ENCODE measurements around the gene C10orf67. TPM values are rescaled to one million over a fixed set of nuclear protein-coding genes. Genes with fewer than 3 reads are reported as not detected.

The C10orf67 gene
- total and polyA plus RNA-seq, 2 of the 8 experiments (the other 6 are each of a cell fraction or from before 2014, with no cell fraction given): 0.05 to 0.11 TPM

DNA sequence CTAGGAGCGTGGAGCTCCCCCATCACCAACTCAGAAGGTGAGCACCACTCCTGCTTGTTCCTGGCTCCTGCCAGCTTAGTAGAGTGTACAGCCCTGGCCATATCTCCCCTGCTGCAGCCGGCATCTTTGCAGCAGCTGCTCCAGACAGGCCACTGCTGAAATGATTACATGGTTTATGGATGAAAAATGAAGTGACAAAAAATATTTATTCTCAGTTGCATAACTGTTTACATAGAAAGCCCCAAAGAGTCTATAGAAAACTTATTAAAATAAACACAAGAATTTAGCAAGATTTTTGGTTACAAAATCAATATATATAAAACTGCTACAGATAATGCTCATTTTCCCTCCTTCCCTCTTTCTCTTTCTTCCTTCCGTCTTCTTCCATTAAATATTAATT lies 27.2 kb downstream of the C10orf67 start:
- Histone ChIP-seq H3K27me3 (replicated peaks in 1 of 4; ENCODE audit: control insufficient read depth in 3 of 4, extremely low read depth in 1 of 4, insufficient read depth in 3 of 4, low read length in 3 of 4) (no peaks in the 10 kb centered on the region), H3K79me2 (ENCODE audit: control insufficient read depth in 1 of 2, insufficient read depth in 2 of 2, low read length in 2 of 2) (no peaks in the 10 kb centered on the region), H3K4me1 (replicated peaks in 1 of 4; ENCODE audit: control insufficient read depth in 3 of 4, insufficient read depth in 4 of 4, low read length in 3 of 4) (no peaks in the 10 kb centered on the region), H3K79me1 (ENCODE audit: low read depth, low read length) (no peaks in the 10 kb centered on the region), H3K36me3 (ENCODE audit: control insufficient read depth in 2 of 4, insufficient read depth in 4 of 4, low read length in 3 of 4) (no peaks in the 10 kb centered on the region), H2BK15ac (ENCODE audit: low read length) (no peak overlapping the region), H3K9ac (replicated peaks in 1 of 4; ENCODE audit: extremely low read depth in 1 of 4, low read depth in 3 of 4, low read length in 3 of 4) (no peak overlapping the region), H2BK20ac (ENCODE audit: low read length) (no peak overlapping the region), H3K4me3 (ENCODE audit: extremely low read depth in 1 of 4, insufficient read depth in 2 of 4, low read depth in 3 of 4, low read length in 4 of 4) (no peak overlapping the region), H3K23me2 (ENCODE audit: low read depth, low read length) (no peaks in the 10 kb centered on the region), H4K20me1 (replicated peaks in 1 of 2; ENCODE audit: control insufficient read depth in 1 of 2, insufficient read depth in 2 of 2, low read length in 2 of 2) (no peaks in the 10 kb centered on the region), H3K23ac (ENCODE audit: insufficient read length) (no peak overlapping the region), H2BK5ac (ENCODE audit: low read depth, low read length) (no peak overlapping the region), H3K14ac (ENCODE audit: insufficient read length) (no peak overlapping the region), H3K18ac (ENCODE audit: extremely low read depth, low read length) (no peak overlapping the region), H4K91ac (replicated peaks; ENCODE audit: insufficient read length, low read length) (no peak overlapping the region), H4K8ac (ENCODE audit: extremely low read depth, insufficient read depth, low read length) (no peak overlapping the region), H3K4me2 (ENCODE audit: insufficient read depth in 1 of 2, low read depth in 2 of 2, low read length in 2 of 2) (no peak overlapping the region), H3K4ac (replicated peaks; ENCODE audit: insufficient read length, low read depth, low read length) (no peak overlapping the region), H2BK12ac (ENCODE audit: low read depth, low read length) (no peak overlapping the region), H2AK5ac (ENCODE audit: low read depth, low read length) (no peak overlapping the region), H4K5ac (ENCODE audit: insufficient read length, low read depth, low read length) (no peak overlapping the region), H2BK120ac (replicated peaks; ENCODE audit: low read depth, low read length) (no peak overlapping the region), H3K27ac (ENCODE audit: low read depth, low read length) (no peak overlapping the region), H2AFZ (ENCODE audit: low read length) (no peak overlapping the region), H3K9me3 (ENCODE audit: insufficient read depth in 2 of 2, low read depth in 1 of 2, low read length in 1 of 2) (no peaks in the 10 kb centered on the region), H3K56ac (replicated peaks; ENCODE audit: insufficient read length, low read depth, low read length) (no peak overlapping the region)
- ChIA-PET POLR2A (ENCODE audit: partially characterized antibody) (no interaction called here), CTCF (ENCODE audit: partially characterized antibody) (interaction anchor here (0.5 to 8.0 kb wide), 10 partner anchors 8 to 384 kb away, joined by 3 to 61 read pairs (median 12); no protein-coding TSS in a partner anchor)
- DNase-seq (ENCODE audit: low read depth in 1 of 2, low spot score in 2 of 2): no peak
- no peak for FAIRE-seq
- WGBS, 2 experiments (ENCODE audit: extremely low coverage in 1 of 2, insufficient coverage in 1 of 2, insufficient read length in 1 of 2, insufficient replicate concordance in 2 of 2, low coverage in 1 of 2, low lambda C conversion rate in 2 of 2, missing lambda C conversion rate in 1 of 2): 86% methylated on average over 3 of the region's 3 CpGs; no CpG with 5 or more reads in 1 of the 2 experiments
- TF ChIP-seq CREB1 (IDR thresholded peaks at IDR 0.05) (no peak), EGR1 (IDR thresholded peaks at IDR 0.05; ENCODE audit: borderline replicate concordance, low read depth, low read length) (no peak), RNF2 (IDR thresholded peaks at IDR 0.05; ENCODE audit: borderline replicate concordance, low read depth, low read length, missing control alignments, poor library complexity, severe bottlenecking) (no peak), SUZ12 (IDR thresholded peaks at IDR 0.05; ENCODE audit: low read length) (no peak), KDM1A (IDR thresholded peaks at IDR 0.05; ENCODE audit: borderline replicate concordance, low read length) (no peak), PHF8 (conservative IDR thresholded peaks at IDR 0.05; ENCODE audit: low read depth, low read length) (no peak), FOSL1 (IDR thresholded peaks at IDR 0.05; ENCODE audit: insufficient read depth, low read depth, low read length) (no peak), SP1 (IDR thresholded peaks at IDR 0.05; ENCODE audit: low read depth, low read length) (no peak), KDM4A (IDR thresholded peaks at IDR 0.05; ENCODE audit: low read depth, low read length, severe bottlenecking) (no peak), RXRA (IDR thresholded peaks at IDR 0.05; ENCODE audit: insufficient read depth, low read depth, low read length) (no peak)
- TF ChIP-seq, protein P1, sequence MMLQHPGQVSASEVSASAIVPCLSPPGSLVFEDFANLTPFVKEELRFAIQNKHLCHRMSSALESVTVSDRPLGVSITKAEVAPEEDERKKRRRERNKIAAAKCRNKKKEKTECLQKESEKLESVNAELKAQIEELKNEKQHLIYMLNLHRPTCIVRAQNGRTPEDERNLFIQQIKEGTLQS (IDR thresholded peaks at IDR 0.05; ENCODE audit: insufficient read depth, low read depth, low read length): no peak
- TF ChIP-seq, protein P2, sequence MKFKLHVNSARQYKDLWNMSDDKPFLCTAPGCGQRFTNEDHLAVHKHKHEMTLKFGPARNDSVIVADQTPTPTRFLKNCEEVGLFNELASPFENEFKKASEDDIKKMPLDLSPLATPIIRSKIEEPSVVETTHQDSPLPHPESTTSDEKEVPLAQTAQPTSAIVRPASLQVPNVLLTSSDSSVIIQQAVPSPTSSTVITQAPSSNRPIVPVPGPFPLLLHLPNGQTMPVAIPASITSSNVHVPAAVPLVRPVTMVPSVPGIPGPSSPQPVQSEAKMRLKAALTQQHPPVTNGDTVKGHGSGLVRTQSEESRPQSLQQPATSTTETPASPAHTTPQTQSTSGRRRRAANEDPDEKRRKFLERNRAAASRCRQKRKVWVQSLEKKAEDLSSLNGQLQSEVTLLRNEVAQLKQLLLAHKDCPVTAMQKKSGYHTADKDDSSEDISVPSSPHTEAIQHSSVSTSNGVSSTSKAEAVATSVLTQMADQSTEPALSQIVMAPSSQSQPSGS (IDR thresholded peaks at IDR 0.05; ENCODE audit: low read length): no peak

All from H1 (cell line).